Activated naive CD8-positive, alpha-beta T cell (primary cell): ENCODE data around the gene SLC15A3.

Source experiments
- H3K27ac Mint-ChIP-seq: one replicate; pipeline ENCODE4 v1.8.0; 2021; ENCODE audit warnings: mixed read lengths
- H3K27me3 Mint-ChIP-seq: one replicate; pipeline ENCODE4 v1.8.0; 2021; ENCODE audit warnings: mixed read lengths
- H3K36me3 Mint-ChIP-seq: one replicate; pipeline ENCODE4 v1.8.0; 2021; ENCODE audit warnings: mixed read lengths
- H3K4me1 Mint-ChIP-seq: one replicate; pipeline ENCODE4 v1.8.0; 2021; ENCODE audit warnings: low read depth, mixed read lengths
- H3K4me3 Mint-ChIP-seq: one replicate; pipeline ENCODE4 v1.8.0; 2021; ENCODE audit warnings: mild to moderate bottlenecking, mixed read lengths
- H3K9me3 Mint-ChIP-seq: one replicate; pipeline ENCODE4 v1.8.0; 2021; ENCODE audit warnings: low read depth, mixed read lengths

Gene SLC15A3

DNA sequence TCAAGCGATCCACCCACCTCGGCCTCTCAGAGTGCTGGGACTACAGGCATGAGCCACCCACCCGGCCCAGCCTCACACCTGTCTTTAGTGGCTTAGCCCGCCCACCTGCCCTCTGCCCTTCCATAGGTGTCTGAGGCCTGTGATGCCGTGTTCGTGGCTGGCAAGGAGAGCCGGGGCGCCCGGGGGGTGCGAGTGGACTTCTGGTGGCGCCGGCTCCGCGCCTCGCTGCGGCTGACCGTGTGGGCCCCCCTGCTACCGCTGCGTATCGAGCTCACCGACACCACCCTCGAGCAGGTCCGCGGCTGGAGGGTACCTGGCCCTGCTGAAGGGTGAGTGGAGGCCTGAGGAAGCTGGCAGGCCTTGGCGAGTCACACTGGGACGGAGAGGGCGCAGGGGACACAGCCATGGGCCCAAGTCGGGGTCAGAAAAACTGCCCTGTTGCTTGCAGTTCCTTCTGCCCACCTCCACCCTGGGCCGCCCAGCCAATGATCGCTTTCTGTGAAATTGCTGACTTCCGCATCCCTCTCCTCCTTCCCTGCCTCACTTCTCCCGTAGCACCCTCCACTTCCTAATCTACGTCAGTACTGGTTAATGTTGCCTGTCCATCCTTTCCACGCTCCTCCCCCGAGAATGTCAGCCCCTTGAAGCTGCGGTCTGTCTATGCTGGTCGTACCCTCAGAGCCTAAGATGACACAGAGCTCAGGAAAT is 18.4 kb downstream of the SLC15A3 start:
- no peaks in the 10 kb centered on the region for H3K4me1 Mint-ChIP-seq
- peaks cover 1% of the 10 kb centered on the region for H3K27me3 Mint-ChIP-seq
- H3K27ac Mint-ChIP-seq, result no peak overlapping the region
- no peaks in the 10 kb centered on the region for H3K36me3 Mint-ChIP-seq
- H3K4me3 Mint-ChIP-seq, result no peak overlapping the region
- H3K9me3 Mint-ChIP-seq, result no peaks in the 10 kb centered on the region

DNA sequence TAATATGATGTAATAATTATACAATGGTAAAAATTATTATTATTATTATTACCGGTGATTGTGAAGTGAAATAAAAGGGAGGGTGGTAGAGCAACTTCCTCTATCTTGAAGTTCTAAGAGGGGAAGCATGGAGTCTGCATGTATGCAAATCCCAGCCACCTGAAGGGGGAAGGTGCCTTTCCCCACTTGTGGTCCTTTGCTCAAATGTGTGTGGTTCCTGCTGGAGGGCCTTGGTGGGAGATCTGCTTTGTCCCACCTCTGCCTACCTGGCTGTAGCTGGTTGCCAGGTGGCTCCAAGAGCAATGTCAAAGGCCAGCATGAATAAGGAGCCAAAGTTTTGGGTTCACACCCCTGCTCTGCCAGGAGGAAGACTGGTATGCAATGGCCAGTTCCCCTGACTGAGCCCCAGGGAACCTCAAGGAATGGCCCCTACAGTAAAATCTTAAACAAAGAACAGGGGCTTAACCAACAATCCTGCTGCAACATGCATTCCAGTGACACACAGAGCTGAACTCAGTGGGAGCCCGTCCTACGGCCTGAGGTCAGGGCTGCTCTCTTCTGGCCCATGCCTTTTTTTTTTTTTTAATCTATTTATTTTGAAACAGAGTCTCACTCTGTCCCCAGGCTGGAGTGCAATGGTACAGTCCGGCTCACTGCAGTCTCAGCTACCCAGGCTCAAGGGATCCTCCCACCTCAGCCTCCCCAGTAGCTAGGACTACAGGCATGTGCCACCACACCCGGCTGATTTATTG is 19.2 kb downstream of the SLC15A3 start:
- no peak overlapping the region for H3K4me3 Mint-ChIP-seq
- H3K27ac Mint-ChIP-seq, result no peak overlapping the region
- H3K36me3 Mint-ChIP-seq, result no peaks in the 10 kb centered on the region
- no peaks in the 10 kb centered on the region for H3K4me1 Mint-ChIP-seq
- H3K9me3 Mint-ChIP-seq, result no peaks in the 10 kb centered on the region
- peaks cover 1% of the 10 kb centered on the region for H3K27me3 Mint-ChIP-seq

DNA sequence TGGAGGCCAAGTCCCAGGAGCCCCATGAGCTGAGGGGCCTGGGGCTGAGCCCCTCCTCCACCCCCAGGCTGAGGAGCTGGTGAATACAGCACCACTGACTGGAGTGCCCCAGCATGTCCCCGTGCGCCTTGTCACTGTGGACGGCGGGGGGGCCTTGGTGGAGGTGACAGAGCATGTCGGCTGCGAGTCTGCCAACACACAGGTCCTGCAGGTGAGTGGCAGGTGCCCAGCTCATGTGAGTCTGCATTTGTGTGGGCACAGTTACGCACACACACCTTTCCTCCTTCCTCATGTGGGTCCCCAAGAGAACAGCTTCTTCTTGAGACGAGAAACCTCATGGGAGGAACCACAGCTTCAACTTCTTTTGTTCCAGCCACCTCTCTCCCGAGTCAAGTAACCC is 20.1 kb downstream of the SLC15A3 start:
- Mint-ChIP-seq H3K27me3 (peaks cover 1% of the 10 kb centered on the region), H3K36me3 (no peaks in the 10 kb centered on the region), H3K4me1 (no peaks in the 10 kb centered on the region), H3K27ac (no peak overlapping the region), H3K9me3 (no peaks in the 10 kb centered on the region), H3K4me3 (no peak overlapping the region)

DNA sequence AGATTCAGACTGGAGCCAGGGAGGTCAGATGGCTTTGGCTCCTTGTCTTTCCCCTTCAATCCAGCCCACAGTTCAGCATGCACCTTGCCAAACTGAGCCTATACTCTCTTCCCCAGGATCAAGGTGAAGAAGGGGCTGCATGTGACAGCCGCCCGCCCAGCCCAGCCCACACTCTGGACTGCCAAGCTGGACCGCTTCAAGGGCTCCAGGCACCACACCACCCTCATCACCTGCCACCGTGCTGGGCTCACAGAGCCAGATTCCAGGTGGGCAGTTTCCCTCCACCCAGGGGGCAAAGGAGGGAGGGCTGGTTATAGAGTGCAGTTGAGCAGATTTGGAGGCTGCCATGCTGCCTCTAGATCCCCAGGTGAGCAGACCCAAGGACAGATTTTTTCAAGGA is 21.6 kb downstream of the SLC15A3 start:
- peaks cover 1% of the 10 kb centered on the region for H3K27me3 Mint-ChIP-seq
- no peak overlapping the region for H3K4me3 Mint-ChIP-seq
- peaks cover 8% of the 10 kb centered on the region for H3K4me1 Mint-ChIP-seq
- H3K36me3 Mint-ChIP-seq, result no peaks in the 10 kb centered on the region
- H3K9me3 Mint-ChIP-seq, result no peaks in the 10 kb centered on the region
- H3K27ac Mint-ChIP-seq, result no peak overlapping the region

DNA sequence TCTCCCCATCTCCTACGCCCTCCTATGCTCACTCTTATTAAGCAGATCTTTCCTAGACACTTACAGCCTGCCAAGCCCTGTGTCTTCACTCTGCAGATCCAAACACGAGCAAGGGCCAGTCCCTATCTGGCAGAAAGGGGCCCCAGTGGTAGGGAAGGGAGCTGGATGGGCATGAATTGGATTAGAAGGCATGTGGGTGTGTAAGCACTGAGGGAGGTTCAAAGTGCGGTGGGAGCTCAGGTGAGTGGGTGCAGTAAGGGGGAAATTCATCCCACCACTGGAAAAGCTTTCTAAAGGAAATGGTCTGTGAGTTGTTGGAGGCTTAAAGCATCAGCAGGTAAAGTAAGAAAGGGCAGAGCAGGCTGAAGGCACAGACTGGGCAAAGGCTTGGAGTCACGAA is 22.2 kb downstream of the SLC15A3 start:
- Mint-ChIP-seq H3K9me3 (no peaks in the 10 kb centered on the region), H3K4me3 (no peak overlapping the region), H3K36me3 (no peaks in the 10 kb centered on the region), H3K4me1 (peaks cover 12% of the 10 kb centered on the region), H3K27ac (no peak overlapping the region), H3K27me3 (peaks cover 1% of the 10 kb centered on the region)

DNA sequence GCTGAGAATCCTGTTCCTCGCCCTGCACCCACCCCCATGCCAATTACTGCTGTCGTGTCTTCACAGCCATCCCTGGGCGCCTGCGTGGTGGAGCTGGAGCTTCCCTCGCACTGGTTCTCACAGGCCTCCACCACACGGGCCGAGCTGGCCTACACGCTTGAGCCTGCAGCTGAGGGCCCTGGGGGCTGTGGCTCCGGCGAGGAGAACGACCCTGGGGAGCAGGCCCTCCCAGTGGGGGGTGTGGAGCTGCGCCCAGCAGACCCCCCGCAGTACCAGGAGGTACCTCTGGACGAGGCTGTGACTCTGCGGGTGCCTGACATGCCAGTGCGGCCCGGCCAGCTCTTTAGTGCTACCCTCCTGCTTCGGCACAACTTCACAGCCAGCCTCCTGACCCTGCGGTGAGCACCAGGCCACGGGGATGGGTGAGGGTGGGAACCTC is 23.4 kb downstream of the SLC15A3 start:
- Mint-ChIP-seq H3K4me3 (no peak overlapping the region), H3K9me3 (no peaks in the 10 kb centered on the region), H3K27me3 (no peaks in the 10 kb centered on the region), H3K36me3 (no peaks in the 10 kb centered on the region), H3K27ac (no peak overlapping the region), H3K4me1 (peaks cover 15% of the 10 kb centered on the region)

DNA sequence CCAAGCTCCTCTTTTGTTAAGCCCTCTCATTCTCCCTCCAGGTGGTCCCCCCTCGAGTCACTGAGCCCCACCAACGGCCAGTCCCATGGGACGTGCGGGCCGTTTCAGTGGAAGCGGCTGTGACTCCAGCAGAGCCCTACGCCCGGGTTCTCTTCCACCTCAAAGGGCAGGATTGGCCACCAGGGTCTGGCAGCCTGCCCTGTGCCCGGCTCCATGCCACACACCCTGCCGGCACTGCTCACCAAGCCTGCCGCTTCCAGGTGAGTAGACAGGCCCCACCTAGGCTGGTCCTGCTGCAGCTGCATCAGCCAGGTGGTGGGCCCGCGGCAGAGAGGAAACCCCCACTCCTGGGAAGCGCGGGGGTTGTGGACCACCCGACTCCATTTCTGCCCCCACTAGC is 24.4 kb downstream of the SLC15A3 start:
- no peak overlapping the region for H3K4me3 Mint-ChIP-seq
- no peak overlapping the region for H3K27ac Mint-ChIP-seq
- H3K4me1 Mint-ChIP-seq, result peaks cover 18% of the 10 kb centered on the region
- H3K9me3 Mint-ChIP-seq, result no peaks in the 10 kb centered on the region
- no peaks in the 10 kb centered on the region for H3K36me3 Mint-ChIP-seq
- H3K27me3 Mint-ChIP-seq, result no peaks in the 10 kb centered on the region

DNA sequence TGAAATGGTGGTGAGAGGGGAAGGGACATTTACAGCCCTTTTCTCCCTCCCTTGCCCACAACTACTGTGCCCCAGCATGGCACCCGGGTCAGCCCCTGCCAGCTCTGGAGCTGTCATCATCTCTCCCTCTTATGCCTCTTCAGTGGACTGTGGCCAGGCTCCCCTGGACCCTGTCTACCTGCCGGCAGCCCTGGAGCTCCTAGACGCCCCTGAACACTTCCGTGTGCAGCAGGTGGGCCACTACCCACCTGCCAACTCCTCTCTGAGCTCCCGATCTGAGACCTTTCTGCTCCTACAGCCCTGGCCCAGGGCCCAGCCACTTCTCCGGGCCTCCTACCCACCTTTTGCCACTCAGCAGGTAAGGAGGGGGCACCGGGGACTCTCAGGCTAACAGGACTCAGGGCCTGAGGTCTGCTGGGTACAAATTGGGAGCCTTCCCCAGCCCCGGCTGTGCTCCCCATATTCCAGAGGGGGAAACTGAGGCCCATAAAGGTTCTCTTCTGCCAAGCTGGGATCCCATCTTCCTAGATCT is 24.8 kb downstream of the SLC15A3 start:
- no peak overlapping the region for H3K4me3 Mint-ChIP-seq
- no peak overlapping the region for H3K27ac Mint-ChIP-seq
- no peaks in the 10 kb centered on the region for H3K9me3 Mint-ChIP-seq
- H3K36me3 Mint-ChIP-seq, result peaks cover 3% of the 10 kb centered on the region
- peaks cover 18% of the 10 kb centered on the region for H3K4me1 Mint-ChIP-seq
- no peaks in the 10 kb centered on the region for H3K27me3 Mint-ChIP-seq

DNA sequence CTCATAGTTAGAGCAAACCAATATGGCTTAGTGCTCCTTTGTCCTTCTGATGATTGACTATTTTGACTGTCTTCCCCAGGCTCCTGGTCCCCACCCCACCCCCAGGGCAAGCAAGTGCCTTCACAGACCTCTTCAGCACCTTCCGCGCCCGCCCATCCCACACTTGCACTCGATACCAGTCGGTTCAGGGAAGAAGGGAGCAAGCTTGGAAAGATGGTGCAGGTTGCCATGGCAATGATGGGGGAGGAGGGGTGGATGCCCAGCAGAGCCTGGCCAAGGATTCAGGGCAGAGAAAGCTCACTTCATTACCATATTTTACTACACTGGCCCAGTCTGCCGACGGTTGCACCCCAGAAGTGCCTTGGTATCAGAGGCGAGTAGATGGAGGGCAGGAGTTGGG is 25.5 kb downstream of the SLC15A3 start:
- H3K4me3 Mint-ChIP-seq, result no peak overlapping the region

DNA sequence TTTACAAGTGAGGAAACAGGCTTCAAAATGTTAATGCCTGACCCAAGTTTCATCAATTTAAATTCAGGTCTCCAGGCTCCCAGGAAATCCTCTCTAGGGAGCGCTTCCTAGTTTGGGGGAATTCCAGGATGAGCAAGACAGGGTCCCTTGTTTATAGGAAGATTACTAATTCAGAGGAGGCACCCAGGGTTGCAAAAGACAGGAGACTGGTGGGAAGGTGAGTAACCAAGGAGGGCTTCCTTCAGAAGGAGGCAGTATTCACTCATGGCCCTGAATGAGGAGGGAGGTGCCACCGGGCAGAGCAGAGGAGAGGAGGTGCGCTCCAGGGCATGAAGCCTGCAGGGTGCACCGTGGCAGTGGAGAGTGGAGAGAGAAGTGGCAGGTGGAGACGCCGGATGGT is 26.1 kb downstream of the SLC15A3 start:
- peak overlapping the region; percentile 73 for H3K4me3 Mint-ChIP-seq
- H3K27ac Mint-ChIP-seq, result no peak overlapping the region
- H3K9me3 Mint-ChIP-seq, result no peaks in the 10 kb centered on the region
- H3K36me3 Mint-ChIP-seq, result peaks cover 8% of the 10 kb centered on the region
- H3K27me3 Mint-ChIP-seq, result no peaks in the 10 kb centered on the region
- H3K4me1 Mint-ChIP-seq, result peaks cover 18% of the 10 kb centered on the region

More for the DNA sequence above, 25.5 kb downstream of the SLC15A3 start:
- Mint-ChIP-seq H3K27me3 (no peaks in the 10 kb centered on the region), H3K4me1 (peaks cover 18% of the 10 kb centered on the region), H3K9me3 (no peaks in the 10 kb centered on the region), H3K36me3 (peaks cover 6% of the 10 kb centered on the region), H3K27ac (no peak overlapping the region)

DNA sequence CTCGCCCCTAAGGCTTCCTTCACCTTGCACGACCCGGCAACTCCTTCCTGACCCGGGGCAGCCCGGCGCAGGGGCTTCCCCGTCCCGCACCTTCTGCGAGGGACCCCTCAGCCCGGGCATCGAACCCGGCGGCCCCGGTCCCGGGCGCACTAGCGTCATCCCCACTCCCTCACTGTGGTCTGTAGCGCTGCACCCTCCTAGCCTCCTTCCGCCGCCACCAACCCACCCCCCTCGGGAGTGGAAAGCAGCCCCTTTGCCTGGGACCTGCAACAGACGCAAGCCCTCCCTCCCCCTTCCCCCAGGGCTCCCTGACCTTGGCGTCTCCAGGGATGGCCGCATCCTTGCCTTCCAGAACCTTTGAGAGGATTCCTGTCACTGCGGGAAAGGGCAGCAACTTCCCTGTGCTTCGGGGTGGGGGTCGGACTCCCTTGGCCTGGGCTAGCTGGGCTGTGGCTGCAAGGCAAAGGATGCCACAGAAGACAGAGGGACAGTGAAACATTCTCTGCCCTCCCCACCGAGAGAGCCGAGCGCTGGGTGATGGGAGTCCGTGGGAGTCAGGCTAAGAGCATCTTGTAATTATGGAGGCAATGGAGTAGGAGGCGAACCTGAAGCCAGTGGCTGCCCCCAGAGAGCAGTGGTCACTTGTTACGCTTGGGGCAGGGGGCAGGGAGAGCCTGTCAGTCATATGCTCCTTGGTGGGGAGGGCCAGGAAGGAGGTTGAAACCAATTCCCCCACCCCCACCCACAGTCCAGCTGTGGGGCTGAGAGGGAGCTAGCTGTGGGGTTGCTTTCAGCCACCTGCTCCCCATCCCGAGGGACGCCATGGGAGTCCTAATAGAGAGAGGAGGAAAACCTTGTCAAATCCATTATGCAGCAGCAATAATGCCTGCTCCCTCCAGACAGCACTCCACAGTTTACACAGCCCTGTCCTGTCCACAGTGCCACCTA is 26.8 kb downstream of the SLC15A3 start:
- Mint-ChIP-seq H3K36me3 (peaks cover 13% of the 10 kb centered on the region), H3K4me3 (peak overlapping the region; percentile 73), H3K27me3 (no peaks in the 10 kb centered on the region), H3K27ac (no peak overlapping the region), H3K9me3 (no peaks in the 10 kb centered on the region), H3K4me1 (peaks cover 18% of the 10 kb centered on the region)

DNA sequence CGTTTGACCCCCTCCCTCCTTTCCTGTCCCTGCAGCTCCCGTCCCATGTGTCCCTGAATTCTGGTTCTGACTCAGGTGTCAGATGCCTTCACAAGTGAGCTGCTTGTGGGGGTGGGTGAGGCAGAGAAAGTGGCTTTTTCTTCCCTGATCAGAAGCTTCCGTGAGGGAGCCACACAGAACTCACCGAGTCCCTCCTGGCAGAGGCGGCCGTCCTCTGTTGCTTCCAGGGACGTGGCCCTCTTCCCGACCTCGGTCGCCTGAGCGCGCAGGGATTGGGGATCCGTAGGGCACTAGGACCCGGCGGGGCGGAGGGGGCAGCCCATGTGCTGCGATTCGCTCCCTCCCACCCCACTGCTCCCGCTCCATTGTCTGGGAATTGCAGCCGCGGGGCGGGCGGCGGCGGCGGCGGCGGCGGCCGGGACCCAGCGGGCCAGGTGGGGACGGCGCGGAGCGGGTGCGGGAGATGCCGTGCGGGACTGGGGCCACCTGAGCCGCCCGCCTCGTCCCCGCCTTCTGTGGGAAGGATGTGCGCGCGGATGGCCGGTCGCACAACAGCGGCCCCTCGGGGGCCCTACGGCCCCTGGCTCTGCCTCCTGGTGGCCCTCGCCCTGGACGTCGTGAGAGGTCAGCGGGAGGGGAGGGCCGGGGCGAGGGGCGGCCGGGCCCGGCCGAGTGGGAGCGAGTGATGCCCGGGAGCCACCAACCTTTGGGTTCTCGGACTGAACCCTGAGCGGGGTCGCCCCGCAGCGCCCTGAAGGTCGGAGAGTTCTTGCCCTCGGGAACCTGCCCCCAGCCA is 27.7 kb downstream of the SLC15A3 start, which contains the start of gene TMEM132A:
TMEM132A (plus strand) TSS at position 351 of the 796 bp plus-strand sequence; CDS start at position 525, 174 bp downstream.
- Mint-ChIP-seq H3K27ac (no peak within 1 kb of the TSS), H3K36me3 (peaks cover 18% of the 10 kb centered on the region), H3K9me3 (no peaks in the 10 kb centered on the region), H3K4me1 (peaks cover 22% of the 10 kb centered on the region), H3K4me3 (peak within 1 kb of the TSS; percentile 73), H3K27me3 (no peaks in the 10 kb centered on the region)

DNA sequence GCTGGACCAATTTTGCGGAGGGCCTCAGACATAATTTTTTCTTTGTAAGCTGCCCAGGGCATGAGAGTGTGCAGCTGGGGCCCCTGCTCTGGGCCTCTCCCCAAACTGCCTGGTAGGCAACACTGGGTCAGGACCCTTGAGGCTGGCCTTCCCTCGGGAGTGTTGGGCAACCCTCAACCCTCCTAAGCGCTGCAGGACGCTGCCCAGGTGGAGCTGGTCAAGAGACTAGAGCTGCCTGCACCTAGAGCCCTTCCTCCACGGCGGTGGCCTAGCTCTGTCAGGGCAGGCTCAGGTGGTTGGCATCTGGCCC is 28.2 kb downstream of the SLC15A3 start:
- H3K27me3 Mint-ChIP-seq, result no peaks in the 10 kb centered on the region

DNA sequence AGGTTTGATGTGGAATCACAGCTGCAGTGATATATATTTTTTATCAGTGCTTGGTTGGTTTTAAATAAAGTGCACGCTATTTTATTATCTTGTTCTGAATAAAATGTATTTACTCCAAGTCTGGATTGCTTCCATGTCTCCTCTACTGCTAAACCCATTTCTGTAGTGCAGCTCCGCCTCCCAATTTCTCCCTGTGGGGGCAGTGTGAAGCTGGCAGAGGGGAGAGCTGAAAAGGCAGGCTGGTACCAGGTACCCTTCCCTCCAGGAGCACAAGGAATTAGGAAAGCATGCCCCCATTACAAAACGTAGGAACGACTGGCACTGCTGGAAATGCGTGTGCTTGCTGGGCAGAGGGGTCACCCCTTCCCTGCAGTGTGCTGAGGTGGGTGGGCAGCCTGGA is 28.6 kb downstream of the SLC15A3 start:
- Mint-ChIP-seq H3K27ac (no peak overlapping the region), H3K4me1 (peaks cover 29% of the 10 kb centered on the region), H3K9me3 (no peaks in the 10 kb centered on the region), H3K4me3 (peak overlapping the region; percentile 49), H3K36me3 (peaks cover 18% of the 10 kb centered on the region), H3K27me3 (no peaks in the 10 kb centered on the region)

More for the DNA sequence above, 28.2 kb downstream of the SLC15A3 start:
- Mint-ChIP-seq H3K9me3 (no peaks in the 10 kb centered on the region), H3K4me1 (peaks cover 28% of the 10 kb centered on the region), H3K27ac (no peak overlapping the region), H3K36me3 (peaks cover 18% of the 10 kb centered on the region), H3K4me3 (peak overlapping the region; percentile 62)
